Right atrium auricular region (tissue), 2 donors: ENCODE data around the gene COPB1. TPM values are rescaled to one million over a fixed set of nuclear protein-coding genes. Genes with fewer than 3 reads are reported as not detected.

Source experiments
- DNase-seq: peaks from one replicate; pipeline ENCODE4 v3.0.0-alpha.2; 2019; ENCODE audit warnings: low spot score
- H3K27ac ChIP-seq, 2 donors: fragments of 200-600 bp; sonication (generic); 1 replicate in 1 of 2; 2 replicates in 1 of 2; pipeline ENCODE4 v1.5.1; 2016 to 2019
- H3K27me3 ChIP-seq, 2 donors: fragments of 200-600 bp; sonication (generic); one replicate each; pipeline versions ENCODE4 v1.5.1 to v1.6.0; 2017 to 2019
- H3K36me3 ChIP-seq: fragments of 200-600 bp; sonication (generic); one replicate; pipeline ENCODE4 v1.5.1; 2016
- H3K4me1 ChIP-seq, 2 donors: fragments of 200-600 bp; sonication (generic); one replicate each; pipeline versions ENCODE4 v1.5.1 to v1.6.0; 2017 to 2019
- H3K4me3 ChIP-seq, 2 donors: fragments of 200-600 bp; sonication (generic); 1 replicate in 1 of 2; 2 replicates in 1 of 2; pipeline ENCODE4 v1.5.1; 2017 to 2019; ENCODE audit warnings: mild to moderate bottlenecking in 1 of 2, moderate library complexity in 1 of 2
- H3K9me3 ChIP-seq, 2 donors: fragments of 200-600 bp; sonication (generic); one replicate each; pipeline ENCODE4 v1.5.1; 2019
- total RNA-seq, 2 donors: library from RNA; depleted of rRNA; stranded (reverse); fragments of >200 nt; gene quantifications; one replicate each; pipeline ENCODE4 v1.1.0, GENCODE V29; 2016
- TF ChIP-seq, protein P1 (sequence below), 2 donors: fragments of 200-600 bp; sonication (generic); IDR thresholded peaks; one replicate each; pipeline ENCODE4 v1.5.1; 2019; ENCODE audit warnings: antibody characterized with exemption in 2 of 2

COPB1 gene
- total RNA-seq, 2 donors from 2014 or later = 61.0 to 61.3 TPM

DNA sequence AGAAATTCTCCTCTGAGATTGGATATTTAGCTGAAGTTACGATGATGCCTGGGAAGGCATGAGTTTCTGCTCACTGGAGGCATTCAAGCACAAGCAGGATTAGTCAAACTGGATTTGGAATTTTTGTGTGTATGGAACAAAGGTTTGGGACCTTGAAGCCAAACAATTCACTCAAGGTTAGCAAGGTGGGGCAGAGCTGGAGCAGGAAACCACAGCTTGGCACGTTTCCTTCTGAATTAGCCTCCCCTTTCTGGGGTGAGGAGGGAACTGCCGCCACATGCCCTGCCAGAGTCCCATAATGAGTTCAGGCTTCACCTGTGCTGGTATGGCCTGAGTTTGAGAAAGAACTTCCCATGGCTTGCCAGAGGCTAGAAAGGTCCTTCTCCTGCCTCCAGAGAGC lies 89.7 kb downstream of the COPB1 start:
- no peak overlapping the region for H3K27ac ChIP-seq
- H3K9me3 ChIP-seq = no peaks in the 10 kb centered on the region
- TF ChIP-seq, protein P1, sequence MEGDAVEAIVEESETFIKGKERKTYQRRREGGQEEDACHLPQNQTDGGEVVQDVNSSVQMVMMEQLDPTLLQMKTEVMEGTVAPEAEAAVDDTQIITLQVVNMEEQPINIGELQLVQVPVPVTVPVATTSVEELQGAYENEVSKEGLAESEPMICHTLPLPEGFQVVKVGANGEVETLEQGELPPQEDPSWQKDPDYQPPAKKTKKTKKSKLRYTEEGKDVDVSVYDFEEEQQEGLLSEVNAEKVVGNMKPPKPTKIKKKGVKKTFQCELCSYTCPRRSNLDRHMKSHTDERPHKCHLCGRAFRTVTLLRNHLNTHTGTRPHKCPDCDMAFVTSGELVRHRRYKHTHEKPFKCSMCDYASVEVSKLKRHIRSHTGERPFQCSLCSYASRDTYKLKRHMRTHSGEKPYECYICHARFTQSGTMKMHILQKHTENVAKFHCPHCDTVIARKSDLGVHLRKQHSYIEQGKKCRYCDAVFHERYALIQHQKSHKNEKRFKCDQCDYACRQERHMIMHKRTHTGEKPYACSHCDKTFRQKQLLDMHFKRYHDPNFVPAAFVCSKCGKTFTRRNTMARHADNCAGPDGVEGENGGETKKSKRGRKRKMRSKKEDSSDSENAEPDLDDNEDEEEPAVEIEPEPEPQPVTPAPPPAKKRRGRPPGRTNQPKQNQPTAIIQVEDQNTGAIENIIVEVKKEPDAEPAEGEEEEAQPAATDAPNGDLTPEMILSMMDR (IDR thresholded peaks at IDR 0.05) = no peak
- no peaks in the 10 kb centered on the region for H3K27me3 ChIP-seq
- no peaks in the 10 kb centered on the region for H3K36me3 ChIP-seq
- peaks cover 0 to 7% of the 10 kb centered on the region in 2 donors for H3K4me1 ChIP-seq
- DNase-seq = no peak
- no peak overlapping the region for H3K4me3 ChIP-seq

- Histone ChIP-seq H3K4me3 (no peak overlapping the region), H3K4me1 (peaks cover 0 to 7% of the 10 kb centered on the region in 2 donors), H3K36me3 (no peaks in the 10 kb centered on the region), H3K9me3 (no peaks in the 10 kb centered on the region), H3K27ac (no peak overlapping the region), H3K27me3 (no peaks in the 10 kb centered on the region)
- no peak for DNase-seq
- TF ChIP-seq, protein P1 (IDR thresholded peaks at IDR 0.05) = no peak
These were observed 91.0 kb downstream of the COPB1 start for GRCh38 chr11:14408612-14409011.

Other genes starting within 250 kb of the COPB1 start
- gene RRAS2, start 140.6 kb downstream of the COPB1 start, total RNA-seq = 10 to 100 TPM; 39.3 to 65.2 TPM
- gene PSMA1, start 20.6 kb upstream of the COPB1 start, total RNA-seq = 100 to 1,000 TPM in 1 of 2 donors, 10 to 100 TPM in 1; 96.0 to 104 TPM
- 10 to 100 TPM; 13.9 to 15.3 TPM for gene PDE3B, start 144.0 kb upstream of the COPB1 start, total RNA-seq